Activated T-cell treated with anti-CD3 and anti-CD28 coated beads, Interleukin-2, amount 50 U/mL, for 1 hour (primary cell): ENCODE measurements around the gene TMEM117.
"Not testable (repeated sequence)": the region's sequence is repeated elsewhere in the genome, so short reads cannot be mapped to it uniquely, and the experiment has no call there.

ENCODE experiments used
- DNase-seq: peaks from one replicate; pipeline ENCODE4 v3.0.0-alpha.2; 2020

TMEM117 gene

DNA sequence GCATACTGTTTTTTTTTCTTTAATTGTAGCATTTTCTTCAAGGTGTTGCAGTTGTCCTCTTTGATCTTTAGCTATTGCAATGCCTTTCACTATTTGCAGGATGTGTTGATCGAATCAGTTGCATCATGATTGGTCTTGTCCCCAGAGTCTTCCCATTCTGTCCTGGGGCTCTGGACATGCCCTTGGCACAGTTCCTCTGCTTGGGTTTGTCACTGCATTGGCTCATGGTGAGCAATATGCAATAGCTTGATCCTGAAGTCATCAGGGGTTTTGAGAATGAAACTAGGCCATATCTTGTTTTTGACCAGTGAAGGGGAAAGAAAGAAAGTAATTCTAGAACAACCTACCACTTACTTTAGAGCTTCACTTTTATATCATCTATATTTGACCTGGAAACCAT is 281.5 kb downstream of the TMEM117 start:
- no peak for DNase-seq

DNA sequence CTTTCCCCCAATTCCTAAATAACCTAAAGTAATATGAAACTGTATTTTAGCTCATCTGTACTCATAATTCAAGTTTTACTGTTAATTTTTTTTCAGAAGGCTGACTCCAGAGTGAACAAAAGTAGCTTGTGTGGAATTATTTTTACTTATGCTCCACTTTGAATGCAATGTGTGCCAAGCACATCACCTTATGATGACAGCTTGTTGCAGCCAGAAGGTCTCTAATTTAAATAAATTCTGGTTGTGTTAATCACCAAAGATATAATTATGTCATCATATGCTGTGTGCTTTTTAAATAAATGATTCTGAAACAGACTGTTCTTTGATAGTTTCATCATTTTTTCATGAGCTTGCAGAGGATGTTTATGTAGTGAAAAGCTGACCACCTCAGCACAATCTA is 283.1 kb downstream of the TMEM117 start:
- no peak for DNase-seq

DNA sequence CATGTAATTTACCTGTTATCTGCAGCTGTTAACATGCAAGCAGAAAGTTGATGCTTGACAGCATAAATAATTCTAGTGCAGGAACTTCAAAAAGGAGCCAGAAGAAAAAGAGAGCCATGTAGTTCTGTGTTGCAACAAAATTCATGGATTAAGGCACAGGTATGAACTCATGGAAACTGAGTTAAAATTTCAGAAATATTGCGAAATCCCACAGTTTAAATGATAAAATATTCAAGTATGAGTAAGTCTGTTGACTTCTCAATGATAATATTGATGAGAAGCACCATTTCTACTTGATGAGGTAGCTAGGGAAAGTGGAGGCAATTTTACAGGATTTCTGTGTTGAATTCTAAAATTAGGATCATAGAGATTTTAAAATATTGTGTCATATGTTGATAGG is 290.9 kb downstream of the TMEM117 start:
- DNase-seq = no peak

DNA sequence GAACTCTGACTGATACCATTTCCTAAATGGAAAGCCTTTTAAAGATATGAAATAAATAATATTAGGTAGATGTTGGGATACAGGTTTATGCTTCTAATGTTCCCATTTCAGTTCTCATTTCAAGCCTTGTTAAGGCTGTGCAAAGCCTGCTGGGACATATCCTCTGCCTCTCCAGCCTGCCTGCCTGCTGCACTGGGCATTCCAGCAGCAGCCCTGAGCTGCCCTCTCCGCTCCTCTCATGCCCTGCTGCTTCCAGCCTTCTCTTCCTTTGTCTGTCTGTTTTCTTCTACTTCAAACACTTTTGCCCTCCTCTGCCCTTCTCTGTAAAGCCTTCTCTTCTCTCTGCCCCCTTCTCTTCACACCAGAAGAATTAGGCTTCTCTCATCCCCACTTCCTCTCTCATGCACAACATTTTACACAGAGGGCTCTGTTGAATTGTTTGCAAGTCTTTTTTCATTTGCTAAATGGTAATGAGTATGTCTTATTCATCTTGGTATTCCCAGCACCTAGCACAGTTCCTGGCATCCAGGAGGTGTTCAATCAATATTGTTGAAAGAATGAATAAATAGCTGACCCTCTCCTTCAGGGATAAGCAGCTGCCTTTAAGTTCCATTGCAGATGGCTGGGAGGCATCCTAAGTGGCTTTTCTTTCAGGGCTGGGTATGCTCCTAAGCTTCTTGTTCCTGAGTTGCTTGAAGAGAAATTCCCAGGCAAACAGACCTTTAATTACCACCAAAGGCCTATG is 292.3 kb downstream of the TMEM117 start:
- DNase-seq = no peak

DNA sequence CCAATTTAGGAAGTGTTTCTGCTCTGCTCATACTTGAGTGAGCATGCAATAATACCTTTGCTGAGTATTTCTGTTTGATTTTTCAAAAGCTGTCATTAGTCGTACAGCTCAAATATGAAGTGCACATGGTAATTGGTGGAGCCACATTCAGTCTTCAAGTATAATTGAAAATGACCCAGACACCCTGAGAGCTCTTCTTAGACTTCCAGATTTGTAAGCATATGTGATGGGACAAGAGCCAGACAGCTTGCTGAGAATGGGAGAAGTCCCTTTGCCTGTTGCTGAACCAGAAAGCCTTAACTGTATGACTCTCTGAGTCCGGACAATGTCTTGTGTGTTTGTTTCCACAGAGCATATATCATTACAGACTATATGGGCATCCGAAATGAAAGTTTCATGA is 307.3 kb downstream of the TMEM117 start:
- DNase-seq = no peak

DNA sequence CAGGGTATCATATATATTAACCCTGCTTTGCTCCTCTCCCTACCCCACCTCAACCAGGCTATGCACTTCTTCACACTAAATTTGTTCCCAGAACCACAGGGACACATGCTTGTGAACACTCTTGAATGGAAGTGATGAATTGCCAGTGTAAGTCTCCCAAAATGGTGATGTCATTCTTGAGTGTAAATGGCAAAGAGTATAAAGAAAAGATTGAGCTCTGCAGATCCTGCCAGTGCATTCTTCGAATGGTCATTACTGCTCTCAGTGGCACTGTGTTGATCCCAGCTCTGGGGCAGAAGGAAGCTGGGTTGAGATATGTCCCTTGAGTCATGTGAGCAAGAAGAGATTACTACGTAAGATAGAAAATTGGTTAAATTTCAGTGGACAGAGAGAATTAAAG is 313.1 kb downstream of the TMEM117 start:
- DNase-seq = no peak

DNA sequence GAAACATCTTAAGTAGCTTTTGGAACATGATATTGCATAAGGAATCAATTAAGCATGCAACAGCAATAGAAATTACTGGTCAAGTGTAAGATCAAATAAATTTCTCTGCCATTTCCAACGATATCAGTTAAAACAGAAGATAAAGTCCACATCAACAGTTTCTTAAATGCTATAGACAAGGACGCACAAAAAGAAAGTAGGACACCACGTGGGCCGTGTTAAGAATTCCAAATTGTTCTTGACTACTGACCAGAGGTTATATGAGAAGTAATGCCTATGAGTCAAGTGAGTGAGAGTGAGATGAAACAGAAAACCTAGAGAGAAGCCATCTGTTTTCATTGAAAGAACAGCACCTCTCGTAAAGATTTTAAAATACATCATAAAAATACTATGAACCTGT is 318.2 kb downstream of the TMEM117 start:
- DNase-seq = no peak

DNA sequence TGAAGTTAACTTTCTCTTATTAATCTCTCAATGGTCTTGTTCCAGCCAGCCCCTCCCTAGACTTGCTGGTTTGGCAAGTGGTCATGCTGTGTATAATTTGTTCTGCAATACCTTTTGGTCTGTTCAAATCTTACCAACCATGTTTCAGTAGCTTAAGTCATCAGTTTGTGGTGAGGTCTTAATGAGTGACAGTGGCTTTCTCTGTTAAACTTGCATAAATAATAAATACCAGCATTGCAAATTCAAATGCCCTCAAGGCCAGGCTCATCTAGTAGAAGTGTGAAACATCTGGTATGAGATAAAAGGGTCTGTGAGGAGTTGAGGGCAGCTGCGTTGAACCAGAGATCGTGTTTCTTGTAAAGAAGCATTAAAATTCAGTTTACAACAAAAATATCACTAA is 319.5 kb downstream of the TMEM117 start:
- no peak for DNase-seq

DNA sequence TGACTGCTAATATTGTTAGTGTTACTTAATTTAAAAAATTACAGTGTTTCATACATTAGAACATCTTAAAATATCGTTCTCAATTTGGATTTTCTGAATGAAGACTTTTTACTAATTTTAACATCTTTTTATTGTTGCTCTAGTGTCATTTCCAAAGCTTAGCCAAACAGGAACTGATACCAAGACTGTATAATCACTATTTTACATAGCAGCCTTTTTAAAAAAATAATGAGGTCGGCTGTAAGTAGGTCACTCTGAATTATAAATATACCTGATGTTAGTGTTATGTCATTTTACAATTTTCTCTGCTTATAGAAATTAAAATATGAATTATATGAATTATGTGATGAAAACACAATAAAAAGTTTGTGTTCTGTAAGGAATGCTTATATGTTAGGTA is 321.5 kb downstream of the TMEM117 start:
- DNase-seq = no peak

DNA sequence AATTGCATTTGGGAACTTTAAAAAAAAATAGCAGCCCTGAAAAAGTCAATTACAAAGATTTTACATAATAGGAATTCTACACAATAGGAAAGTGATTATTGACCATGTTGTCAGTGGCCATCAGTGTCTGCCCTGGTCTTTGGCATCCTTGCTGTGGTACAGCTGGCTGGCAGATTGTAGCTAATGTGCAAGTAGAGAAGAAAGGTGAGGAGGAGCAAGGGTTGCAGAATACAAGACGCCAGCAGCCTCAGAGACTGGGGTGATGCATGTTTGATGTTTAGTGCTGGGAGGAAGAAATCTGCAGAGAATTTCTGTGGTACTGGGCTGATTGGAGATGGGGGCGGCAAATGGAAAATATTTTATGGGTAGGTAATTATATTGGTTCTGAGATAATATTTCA is 322.9 kb downstream of the TMEM117 start:
- no peak for DNase-seq

DNA sequence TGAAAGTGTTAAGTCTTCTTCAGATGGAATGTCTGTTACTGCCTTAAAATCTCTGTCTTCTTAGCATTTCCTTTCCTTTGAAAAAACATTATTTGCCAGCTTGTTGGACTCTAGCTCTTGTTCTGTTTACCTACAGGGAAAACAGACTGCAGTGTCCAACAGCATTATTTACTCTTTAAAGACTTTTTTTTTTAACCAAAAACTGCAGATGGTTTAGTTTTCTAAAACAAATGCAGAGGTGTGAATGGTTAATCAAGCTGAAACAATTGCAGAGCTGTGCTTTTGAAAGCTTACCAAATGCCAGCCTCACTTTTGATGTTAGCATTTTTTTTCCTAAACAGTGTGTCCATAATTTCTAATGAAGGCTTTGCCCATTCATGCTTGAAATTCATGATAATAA is 323.3 kb downstream of the TMEM117 start:
- DNase-seq = no peak

DNA sequence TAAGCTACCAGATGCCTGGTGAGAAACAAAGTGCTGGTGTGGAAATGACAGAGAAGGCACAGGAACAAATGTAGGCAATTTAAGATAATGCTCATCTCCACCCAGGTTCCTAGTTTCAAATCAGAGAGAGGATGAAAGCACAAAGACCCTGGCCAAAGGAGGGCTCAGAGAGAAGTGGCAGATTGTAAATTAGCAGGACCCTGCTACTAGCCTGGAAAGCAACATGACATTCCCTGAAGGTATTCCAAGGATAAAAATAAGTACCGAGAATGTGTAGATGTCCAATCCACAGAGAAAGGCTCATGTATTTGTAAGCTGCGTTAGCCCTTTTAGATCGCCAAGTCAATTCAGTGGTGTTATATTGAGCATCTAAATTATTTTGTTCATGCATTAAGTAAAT is 324.0 kb downstream of the TMEM117 start:
- no peak for DNase-seq

DNA sequence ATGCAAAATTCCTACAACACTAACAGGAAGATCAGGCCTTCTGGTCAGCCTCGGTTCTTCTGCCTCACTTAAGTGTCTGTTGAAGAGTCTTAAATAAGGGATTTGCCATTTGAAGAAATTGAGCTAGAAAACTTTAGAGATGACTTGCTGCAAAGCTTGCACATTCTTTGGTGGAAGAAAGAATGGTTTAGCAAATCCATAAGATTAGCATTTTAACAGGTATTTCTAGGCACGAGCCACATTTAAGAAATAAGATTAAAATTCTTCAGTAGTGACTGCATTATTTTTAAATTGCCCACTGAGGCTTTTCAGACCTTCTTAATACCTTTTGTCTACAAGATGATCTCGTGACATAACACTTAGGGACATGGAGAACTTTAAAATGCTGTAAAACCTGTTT is 327.1 kb downstream of the TMEM117 start:
- no peak for DNase-seq

DNA sequence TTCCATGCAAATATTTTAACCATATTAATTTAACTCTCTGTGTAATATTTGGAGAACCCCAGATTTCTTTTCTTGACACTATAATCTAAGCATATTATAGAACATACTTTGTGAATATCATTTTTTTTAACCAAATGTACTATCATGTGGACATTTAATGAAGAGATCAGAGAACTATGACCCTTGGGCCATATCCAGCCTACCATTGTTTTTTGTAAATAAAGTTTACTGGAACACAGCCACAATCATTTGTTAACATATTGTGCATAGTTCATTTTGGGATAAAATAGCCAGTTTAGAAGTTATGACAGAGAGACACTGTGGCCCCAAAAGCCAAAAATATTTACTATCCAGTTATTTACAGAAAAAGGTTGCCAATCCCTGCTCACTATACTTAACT is 338.2 kb downstream of the TMEM117 start:
- DNase-seq = no peak

DNA sequence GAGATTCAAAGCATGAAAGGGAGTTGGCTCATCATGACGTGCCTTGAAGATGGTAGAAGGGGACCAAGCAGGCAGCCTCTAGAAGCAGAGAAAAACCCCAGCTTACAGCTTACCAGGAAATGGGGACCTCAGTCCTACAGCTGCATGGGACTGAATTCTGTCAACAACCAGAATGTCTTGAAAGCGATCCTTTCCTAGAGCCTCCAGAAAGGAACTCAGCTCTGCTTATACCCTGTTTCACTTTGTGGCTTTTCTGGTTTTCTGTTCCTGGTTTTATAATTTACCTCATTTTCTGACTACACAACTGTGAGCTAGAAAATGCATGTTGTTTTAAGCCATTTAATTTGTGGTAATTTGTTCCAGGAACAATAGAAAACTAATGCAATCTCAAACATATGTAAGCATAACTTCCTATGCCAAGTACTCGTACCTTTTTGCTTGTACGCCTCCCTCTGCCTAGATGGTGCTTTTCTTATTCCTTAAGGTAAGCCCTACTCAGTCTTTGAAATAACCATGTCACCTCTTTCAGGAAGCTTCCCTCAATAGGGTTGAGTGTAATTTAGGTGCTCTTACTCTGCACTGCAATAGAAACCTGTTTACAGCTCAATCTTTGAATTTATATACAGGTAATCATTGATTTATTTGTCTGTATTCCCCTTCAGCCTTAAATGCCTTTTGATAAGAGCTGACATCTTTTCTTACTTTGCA is 348.8 kb downstream of the TMEM117 start:
- no peak for DNase-seq

DNA sequence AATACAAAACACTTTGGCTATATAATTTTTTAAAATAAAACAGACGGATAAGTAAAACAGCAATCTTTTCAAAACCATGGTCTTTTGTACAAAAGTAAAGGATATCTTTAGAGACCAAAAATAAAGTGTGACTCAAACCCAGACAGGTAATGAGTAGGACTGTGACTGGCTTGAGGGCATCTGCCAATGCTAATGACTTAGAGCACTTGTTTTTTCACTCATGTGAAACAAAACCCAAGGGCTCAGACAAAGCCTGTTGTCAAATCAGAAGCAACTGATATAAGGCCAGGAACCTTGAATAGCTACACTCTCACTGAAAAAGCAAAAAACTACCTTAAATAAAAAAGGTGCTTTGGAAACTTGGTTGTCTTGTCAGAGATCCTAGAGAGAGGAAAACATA is 357.4 kb downstream of the TMEM117 start:
- DNase-seq = no peak

DNA sequence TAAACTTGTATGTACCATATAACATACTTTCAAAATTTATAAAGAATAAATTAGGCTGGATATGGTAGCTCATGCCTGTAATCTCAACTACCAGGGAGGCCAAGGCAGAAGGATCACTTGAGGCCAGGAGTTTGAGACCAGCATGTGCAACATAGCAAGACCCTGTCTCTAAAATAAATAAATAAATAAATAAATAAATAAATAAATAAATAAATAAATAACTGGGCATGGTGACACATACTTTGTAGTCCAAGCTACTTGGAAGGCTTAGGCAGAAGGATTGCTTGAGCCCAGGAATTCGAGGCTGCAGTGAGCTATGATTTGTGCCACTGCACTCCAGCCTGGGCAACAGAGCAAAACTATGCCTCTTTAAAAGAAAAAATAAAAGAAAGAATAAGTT is 359.8 kb downstream of the TMEM117 start:
- DNase-seq = not testable (repeated sequence)

DNA sequence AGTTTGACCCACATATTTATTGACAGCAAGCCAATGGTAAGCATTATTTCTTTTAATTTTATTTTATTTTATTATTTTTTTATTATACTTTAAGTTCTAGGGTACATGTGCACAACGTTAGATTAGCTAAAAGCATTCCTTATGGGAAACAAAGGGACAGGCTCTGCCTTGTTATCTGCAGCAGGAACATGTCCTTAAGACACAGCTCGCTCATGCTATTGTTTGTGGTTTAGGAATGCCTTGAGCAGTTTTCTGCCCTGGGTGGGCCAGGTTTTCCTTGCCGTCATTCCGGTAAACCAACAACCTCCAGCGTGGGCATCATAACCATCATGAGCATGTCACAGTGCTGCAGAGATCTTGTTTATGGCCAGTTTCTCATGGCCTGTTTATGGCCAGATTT is 370.2 kb downstream of the TMEM117 start:
- DNase-seq = no peak

DNA sequence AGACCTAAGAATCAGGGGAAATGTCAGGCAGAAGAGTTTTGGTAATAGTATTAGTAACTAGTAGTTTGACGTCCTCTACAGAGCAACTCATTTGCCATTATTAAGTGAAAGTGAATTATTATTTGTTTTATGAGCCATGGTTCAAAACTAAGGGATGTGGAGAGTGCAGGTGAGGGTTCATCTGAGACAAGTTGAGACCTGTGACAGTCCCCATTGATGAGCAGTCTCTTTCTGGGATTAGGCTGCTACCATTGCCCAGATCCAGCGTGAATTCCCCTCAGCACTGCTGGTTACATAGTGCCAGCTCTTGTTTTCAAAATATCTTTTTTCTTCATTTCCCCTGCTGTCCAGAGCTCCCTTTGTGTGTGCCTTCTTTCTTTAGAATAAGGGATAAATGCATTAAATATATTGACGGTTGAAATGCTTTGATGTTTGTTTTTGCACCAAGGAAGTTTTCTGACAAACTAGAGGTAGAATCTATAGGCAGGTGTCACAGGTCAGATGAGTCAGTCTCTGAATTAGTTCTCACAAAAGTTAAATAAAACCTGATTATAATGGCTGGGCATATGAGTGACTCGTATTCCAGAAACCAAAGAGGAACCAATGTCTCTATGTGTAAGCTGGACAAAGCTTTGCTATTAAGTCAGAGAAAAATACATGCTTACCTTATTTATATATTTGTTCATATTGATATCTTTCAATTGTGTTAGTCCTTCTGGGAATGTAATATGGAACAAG is 381.4 kb downstream of the TMEM117 start:
- DNase-seq = no peak

DNA sequence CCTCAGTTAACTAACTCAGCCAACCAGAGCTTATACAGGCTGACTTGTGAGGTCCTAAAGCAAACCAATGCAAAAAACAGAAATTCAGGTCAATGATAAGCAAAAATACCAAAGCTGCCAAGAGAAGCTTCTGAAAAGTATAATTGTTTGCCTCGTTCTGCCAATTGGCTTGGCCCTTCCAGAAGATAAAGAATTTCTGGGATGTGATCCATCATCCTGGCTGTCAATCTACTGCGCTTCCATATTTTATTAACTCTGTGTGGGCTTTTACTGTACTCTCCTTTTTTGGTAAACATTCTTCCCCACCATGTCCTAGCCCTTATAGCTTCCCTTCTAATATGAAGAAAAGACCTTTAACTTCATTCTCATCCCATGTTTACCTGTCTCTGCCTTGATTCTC is 387.9 kb downstream of the TMEM117 start:
- DNase-seq = no peak

DNA sequence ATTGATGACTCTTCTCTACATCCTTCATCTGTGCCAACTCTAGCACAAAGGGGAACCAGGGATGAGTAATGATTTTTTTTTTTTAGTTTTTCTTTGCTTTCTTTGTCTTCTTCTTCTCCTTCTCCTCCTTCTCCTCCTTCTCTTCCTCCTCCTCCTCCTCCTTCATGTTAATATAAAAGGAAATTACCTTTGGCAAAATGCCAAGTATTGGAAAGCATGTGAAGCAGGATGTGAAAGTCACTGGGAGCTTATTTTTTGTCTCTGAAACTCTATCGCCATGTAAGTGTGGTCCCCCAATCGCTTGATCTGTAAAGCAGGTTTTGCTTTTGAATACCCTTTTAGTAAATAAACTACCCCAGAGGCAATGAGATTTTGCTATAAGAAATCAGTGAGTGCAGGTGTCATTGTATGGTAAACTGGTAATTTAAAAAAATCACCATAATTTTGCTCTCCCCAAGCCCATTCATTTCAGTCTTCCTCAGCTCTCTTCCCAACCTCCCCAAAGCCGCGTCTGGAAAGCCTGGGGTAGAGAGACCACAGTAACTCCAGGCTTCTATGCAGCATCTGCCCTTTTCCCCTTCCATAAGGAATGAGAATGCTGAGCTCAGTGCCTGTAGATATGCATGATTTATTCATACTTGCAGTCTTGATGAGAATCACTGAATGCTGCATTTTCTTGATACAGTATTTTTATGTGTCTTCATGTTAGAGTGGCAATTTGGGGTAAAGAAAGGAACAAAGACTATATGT is 388.7 kb downstream of the TMEM117 start:
- DNase-seq = no peak

DNA sequence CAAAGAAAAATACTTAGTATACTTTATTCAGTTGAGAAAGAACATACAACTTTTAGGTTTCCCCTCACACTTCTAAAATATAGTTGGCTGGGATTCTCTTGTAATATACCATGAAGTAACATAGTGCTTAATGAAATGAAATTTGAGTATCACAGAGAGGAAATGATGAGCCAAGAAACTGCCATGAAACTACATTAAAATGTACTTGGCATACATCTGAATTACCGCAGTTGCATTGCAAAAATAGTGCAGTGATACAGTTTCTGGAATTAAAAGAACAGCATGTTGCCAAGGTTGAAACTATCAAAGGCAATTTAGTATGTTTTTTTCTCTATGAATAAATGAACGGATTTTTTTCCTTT is 389.2 kb downstream of the TMEM117 start:
- DNase-seq = no peak

DNA sequence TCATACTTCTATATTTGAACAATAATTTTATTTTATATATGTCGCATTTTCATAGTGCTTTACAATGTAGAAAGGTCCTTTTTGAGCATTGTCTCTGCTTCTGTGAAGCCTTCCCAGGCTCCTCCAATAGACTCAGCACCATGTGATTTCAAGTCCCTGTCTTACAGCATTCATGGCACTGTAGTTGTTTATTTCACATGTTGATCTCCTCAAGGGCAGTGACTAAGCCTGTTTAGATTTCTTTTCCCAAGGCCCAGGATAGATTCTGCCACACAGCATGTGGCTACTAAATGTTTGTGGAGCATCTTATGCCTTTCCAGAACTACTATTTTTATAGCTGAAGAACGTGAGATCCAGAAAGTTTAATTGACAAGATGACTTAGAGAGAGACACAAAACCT is 391.7 kb downstream of the TMEM117 start:
- no peak for DNase-seq

DNA sequence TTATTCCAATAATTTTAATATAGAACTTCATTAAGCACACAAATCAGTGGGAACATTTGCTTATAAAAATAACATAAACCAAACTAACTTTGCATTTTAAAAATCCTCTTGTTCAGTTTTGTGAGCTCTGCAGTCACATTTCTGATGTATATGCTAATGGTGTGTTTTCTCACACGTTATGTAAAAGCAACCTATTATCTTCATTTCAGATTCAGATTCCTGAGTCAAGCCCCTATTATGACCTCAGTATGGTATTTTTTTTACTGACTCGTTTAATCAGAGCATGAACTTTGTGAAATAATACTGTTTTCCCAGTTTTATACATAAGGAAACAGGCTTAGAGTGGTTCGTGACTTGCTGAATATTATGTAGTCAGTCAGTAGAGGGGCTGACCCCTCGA is 394.0 kb downstream of the TMEM117 start:
- DNase-seq = no peak
